ENCODE results near the gene NRP1. TPM values are rescaled to one million over a fixed set of nuclear protein-coding genes. Genes with fewer than 3 reads are reported as not detected.

Gene NRP1
- total RNA-seq, 2 experiments from 2014 or later: 0.19 to 0.44 TPM

DNA sequence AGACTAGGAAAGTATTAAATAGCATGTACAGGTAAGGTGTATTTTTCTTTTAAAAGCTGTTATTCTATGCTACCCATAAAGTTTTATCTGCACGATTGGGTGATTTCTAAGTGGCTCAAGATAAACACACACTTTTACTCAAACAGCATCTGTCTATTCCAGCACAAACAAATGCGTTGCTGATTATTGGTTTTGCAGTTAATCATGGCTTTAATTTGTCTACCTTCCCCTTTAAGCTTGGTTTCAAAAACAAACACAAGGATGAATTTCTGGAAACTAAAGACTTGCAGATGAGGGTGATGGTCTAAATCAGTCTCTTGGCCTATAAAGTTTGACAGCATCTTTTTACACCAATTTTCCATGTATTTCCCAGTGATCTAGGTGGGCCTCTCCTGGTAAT, 94.2 kb downstream of the NRP1 start:
- no peak for DNase-seq
- no peaks in the 10 kb centered on the region for H3K9me3 Mint-ChIP-seq
- no peaks in the 10 kb centered on the region for H3K36me3 Mint-ChIP-seq
- no peak overlapping the region for H3K27ac Mint-ChIP-seq
- no peak overlapping the region for H3K4me3 Mint-ChIP-seq
- H3K27me3 Mint-ChIP-seq: no peaks in the 10 kb centered on the region
- H3K4me1 Mint-ChIP-seq: peaks cover 15% of the 10 kb centered on the region

- no peak overlapping the region for H3K27ac Mint-ChIP-seq
- H3K36me3 Mint-ChIP-seq: no peaks in the 10 kb centered on the region
- no peaks in the 10 kb centered on the region for H3K9me3 Mint-ChIP-seq
- no peak overlapping the region for H3K4me3 Mint-ChIP-seq
- peaks cover 5% of the 10 kb centered on the region for H3K4me1 Mint-ChIP-seq
- no peak for DNase-seq
- no peaks in the 10 kb centered on the region for H3K27me3 Mint-ChIP-seq
These were observed 95.2 kb downstream of the NRP1 start for GRCh38 chr10:33239257-33239656.

GRCh38 chr10:33238643-33239042, 95.8 kb downstream of the NRP1 start:
- H3K27me3 Mint-ChIP-seq: no peaks in the 10 kb centered on the region
- H3K4me3 Mint-ChIP-seq: no peak overlapping the region
- no peak for DNase-seq
- no peaks in the 10 kb centered on the region for H3K9me3 Mint-ChIP-seq
- no peak overlapping the region for H3K27ac Mint-ChIP-seq
- no peaks in the 10 kb centered on the region for H3K4me1 Mint-ChIP-seq
- H3K36me3 Mint-ChIP-seq: no peaks in the 10 kb centered on the region

DNA sequence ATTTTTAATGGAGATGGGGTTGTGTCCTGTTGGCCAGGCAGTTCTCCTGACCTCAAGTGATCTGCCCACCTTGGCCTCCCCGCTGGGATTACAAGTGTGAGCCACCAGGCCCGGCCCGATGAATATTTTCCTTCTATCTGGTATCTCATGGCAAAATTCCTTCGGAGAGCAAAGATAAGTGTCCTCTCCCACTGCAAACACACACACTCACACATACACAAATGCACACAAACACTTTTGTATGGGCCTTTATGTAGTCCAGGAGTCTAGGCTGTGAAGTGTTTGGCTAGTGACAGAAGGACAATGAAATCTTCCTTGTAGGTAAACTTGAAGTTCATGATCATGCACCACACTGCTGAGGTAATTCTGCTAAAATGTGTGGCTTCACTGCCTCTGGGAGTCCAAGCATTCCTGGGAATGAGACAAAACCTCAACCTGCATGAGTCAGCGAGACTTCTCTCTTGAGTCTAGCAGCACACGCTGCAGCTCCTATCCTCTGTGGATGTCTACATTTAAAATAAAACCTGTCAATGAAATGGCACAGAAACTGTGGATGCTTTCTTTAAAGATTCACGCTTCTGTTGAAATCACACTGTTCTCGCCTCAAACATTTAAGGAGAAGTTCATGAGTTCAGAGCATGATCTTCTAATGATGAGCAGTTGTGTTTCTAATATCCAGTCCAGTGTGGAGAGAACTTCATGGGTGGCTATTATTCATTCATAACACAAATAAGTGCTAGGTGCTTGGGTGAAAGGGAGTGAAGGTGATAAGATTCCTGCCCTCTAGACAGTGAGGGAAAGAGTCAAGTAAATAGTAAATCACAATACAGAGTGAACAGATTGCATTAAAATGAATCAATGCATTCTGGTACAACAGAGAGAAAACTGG, 96.5 kb downstream of the NRP1 start:
- Mint-ChIP-seq H3K4me1 (no peaks in the 10 kb centered on the region), H3K36me3 (no peaks in the 10 kb centered on the region), H3K27me3 (no peaks in the 10 kb centered on the region), H3K4me3 (no peak overlapping the region), H3K9me3 (no peaks in the 10 kb centered on the region), H3K27ac (no peak overlapping the region)
- DNase-seq: no peak

DNA sequence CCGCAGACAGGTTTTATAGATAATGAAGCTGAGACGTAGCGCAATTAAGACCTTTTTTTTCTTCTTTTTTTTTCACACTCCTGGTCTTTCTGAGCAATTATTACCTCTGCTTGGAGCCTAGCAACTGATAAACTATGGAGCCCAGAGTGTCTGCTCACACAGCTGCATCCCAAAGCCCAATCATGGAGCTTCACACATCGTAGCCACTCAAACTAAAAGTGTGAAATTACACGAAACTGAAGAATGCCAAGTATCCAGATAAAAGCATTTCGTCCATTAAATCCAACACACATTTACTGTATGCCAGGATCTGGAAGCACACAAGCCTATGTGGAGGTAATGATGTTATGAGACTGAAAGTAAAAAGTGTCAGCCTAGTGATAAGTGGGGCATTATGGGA, 97.6 kb downstream of the NRP1 start:
- Mint-ChIP-seq H3K4me3 (no peak overlapping the region), H3K27ac (no peak overlapping the region), H3K4me1 (no peaks in the 10 kb centered on the region), H3K27me3 (no peaks in the 10 kb centered on the region), H3K36me3 (no peaks in the 10 kb centered on the region), H3K9me3 (no peaks in the 10 kb centered on the region)
- no peak for DNase-seq

DNA sequence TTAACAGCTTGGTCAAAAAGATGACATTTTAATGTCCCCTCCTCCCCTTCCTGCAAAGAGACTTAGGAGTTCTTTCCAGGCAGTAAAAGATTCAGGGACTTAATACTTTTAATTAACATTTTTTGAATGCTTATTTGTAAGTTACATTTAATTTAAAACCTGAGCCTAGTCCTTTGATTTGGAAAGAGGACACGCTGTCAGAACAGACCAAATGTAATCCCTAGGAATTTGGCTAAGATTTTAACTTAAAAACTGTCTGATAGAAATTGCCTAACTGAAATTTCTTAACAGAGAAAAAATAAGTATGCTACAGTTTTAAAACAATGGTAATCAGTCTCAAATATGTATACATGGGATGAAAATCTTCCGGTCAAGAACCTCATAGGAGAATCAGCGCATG, 98.5 kb downstream of the NRP1 start:
- Mint-ChIP-seq H3K27me3 (no peaks in the 10 kb centered on the region), H3K36me3 (no peaks in the 10 kb centered on the region), H3K27ac (no peak overlapping the region), H3K4me3 (no peak overlapping the region), H3K9me3 (no peaks in the 10 kb centered on the region), H3K4me1 (no peaks in the 10 kb centered on the region)
- DNase-seq: no peak

- Mint-ChIP-seq H3K27me3 (no peaks in the 10 kb centered on the region), H3K4me3 (no peak overlapping the region), H3K9me3 (no peaks in the 10 kb centered on the region), H3K4me1 (no peaks in the 10 kb centered on the region), H3K36me3 (no peaks in the 10 kb centered on the region), H3K27ac (no peak overlapping the region)
- DNase-seq: no peak
These were observed 99.1 kb downstream of the NRP1 start for GRCh38 chr10:33235251-33235884.

GRCh38 chr10:33234831-33235237, 99.6 kb downstream of the NRP1 start:
- H3K27ac Mint-ChIP-seq: no peak overlapping the region
- H3K27me3 Mint-ChIP-seq: no peaks in the 10 kb centered on the region
- H3K4me3 Mint-ChIP-seq: no peak overlapping the region
- H3K36me3 Mint-ChIP-seq: no peaks in the 10 kb centered on the region
- no peaks in the 10 kb centered on the region for H3K4me1 Mint-ChIP-seq
- H3K9me3 Mint-ChIP-seq: no peaks in the 10 kb centered on the region
- DNase-seq: no peak

GRCh38 chr10:33233635-33234034, 100.8 kb downstream of the NRP1 start:
- Mint-ChIP-seq H3K36me3 (no peaks in the 10 kb centered on the region), H3K9me3 (no peaks in the 10 kb centered on the region), H3K4me1 (no peaks in the 10 kb centered on the region), H3K27ac (no peak overlapping the region), H3K4me3 (no peak overlapping the region), H3K27me3 (peaks cover 5% of the 10 kb centered on the region)
- DNase-seq: no peak

GRCh38 chr10:33233221-33233620, 101.2 kb downstream of the NRP1 start:
- peaks cover 5% of the 10 kb centered on the region for H3K27me3 Mint-ChIP-seq
- no peaks in the 10 kb centered on the region for H3K36me3 Mint-ChIP-seq
- H3K4me1 Mint-ChIP-seq: no peaks in the 10 kb centered on the region
- DNase-seq: no peak
- H3K4me3 Mint-ChIP-seq: no peak overlapping the region
- no peak overlapping the region for H3K27ac Mint-ChIP-seq
- no peaks in the 10 kb centered on the region for H3K9me3 Mint-ChIP-seq

DNA sequence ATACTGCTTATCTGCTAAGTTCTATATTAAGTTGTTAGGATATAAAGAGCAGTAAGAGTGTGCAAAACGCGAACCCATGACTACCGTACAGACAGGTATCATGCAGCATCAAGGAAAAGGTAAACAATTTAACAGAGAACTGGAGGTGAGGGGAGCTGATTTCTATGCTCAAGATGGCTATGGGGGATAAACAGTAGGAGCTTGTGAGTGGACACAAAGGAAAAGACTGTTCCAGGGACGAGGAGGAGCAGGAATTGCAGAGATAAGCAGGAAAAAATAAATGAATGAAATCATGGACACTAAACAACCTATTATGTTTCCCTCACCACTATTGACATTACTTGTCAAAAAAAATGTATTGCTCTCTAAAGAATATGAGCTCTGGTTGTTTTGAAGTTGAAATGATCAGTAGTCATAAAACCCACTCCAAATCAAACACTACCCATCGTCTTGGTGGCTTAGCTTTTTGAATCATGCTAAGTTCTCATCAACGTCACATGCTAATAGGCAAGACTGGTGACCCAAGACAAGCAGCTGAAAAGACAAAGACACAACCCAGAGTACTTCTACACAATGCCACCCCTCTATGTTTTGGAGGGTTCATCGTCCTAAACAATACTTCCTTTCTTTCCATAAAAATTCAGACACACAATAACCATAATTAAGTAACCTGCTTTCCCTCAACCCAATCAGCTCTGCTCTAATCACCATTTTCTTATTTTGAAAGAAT, 102.7 kb downstream of the NRP1 start:
- Mint-ChIP-seq H3K4me1 (peaks cover 6% of the 10 kb centered on the region), H3K27ac (no peak overlapping the region), H3K4me3 (no peak overlapping the region), H3K9me3 (no peaks in the 10 kb centered on the region), H3K36me3 (no peaks in the 10 kb centered on the region), H3K27me3 (peaks cover 5% of the 10 kb centered on the region)
- no peak for DNase-seq

DNA sequence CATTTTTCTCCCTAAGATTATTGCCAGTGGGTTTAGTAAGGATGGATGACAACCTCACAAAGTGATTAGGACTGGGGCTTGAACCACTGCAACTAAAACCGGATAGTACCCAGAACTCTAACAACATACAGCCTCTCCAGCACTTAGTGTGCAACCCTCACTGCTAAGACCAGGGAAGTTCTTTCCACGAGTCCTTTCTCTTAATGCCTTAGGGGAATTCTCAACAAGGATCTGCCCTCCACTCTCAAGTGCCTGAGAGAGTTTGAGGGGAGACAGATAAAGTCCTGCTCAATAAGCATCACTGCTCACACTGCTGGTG, 104.6 kb downstream of the NRP1 start:
- Mint-ChIP-seq H3K4me1 (peaks cover 6% of the 10 kb centered on the region), H3K9me3 (no peaks in the 10 kb centered on the region), H3K27ac (no peak overlapping the region), H3K27me3 (peaks cover 5% of the 10 kb centered on the region), H3K4me3 (no peak overlapping the region), H3K36me3 (no peaks in the 10 kb centered on the region)
- DNase-seq: no peak

DNA sequence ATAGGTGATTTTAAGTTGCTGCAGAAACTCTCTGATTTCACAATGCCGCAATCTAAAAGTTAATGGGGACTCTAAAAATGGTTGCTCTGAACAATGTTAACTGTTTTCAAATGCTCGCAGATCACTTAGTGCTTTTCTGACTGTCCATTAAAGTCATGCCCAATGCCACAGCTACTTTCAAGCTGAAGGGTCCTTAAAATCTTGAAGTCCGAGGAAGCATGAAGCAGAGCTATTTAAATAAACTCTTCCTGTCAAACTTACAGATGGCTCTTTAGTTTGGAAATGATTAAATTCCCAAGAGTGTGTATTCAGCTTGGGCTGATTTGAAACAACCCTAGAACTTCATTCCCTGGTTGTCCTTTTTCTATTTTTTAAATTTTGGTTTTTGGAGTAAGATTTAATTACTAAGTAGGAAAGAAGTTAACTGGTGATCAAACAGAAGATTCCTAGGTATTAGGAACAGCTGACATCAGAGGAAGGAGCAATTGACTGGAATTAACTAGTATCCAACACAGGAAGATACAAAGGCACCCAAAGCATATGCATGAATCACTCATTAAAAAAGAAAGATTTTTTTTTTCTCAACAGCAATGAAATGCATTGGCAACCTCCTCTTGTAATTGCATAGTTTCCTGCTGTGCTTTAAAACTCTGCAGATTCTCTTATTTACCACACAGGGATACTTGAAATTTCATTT, 105.1 kb downstream of the NRP1 start:
- H3K36me3 Mint-ChIP-seq: no peaks in the 10 kb centered on the region

GRCh38 chr10:33228426-33228825, 106.0 kb downstream of the NRP1 start:
- Mint-ChIP-seq H3K9me3 (no peaks in the 10 kb centered on the region), H3K27me3 (peaks cover 5% of the 10 kb centered on the region), H3K4me1 (peaks cover 6% of the 10 kb centered on the region), H3K27ac (no peak overlapping the region), H3K4me3 (no peak overlapping the region), H3K36me3 (no peaks in the 10 kb centered on the region)
- no peak for DNase-seq

More for the DNA sequence above, 105.1 kb downstream of the NRP1 start:
- peaks cover 5% of the 10 kb centered on the region for H3K27me3 Mint-ChIP-seq
- no peak for DNase-seq
- peaks cover 6% of the 10 kb centered on the region for H3K4me1 Mint-ChIP-seq
- H3K4me3 Mint-ChIP-seq: no peak overlapping the region
- no peaks in the 10 kb centered on the region for H3K9me3 Mint-ChIP-seq
- no peak overlapping the region for H3K27ac Mint-ChIP-seq

DNA sequence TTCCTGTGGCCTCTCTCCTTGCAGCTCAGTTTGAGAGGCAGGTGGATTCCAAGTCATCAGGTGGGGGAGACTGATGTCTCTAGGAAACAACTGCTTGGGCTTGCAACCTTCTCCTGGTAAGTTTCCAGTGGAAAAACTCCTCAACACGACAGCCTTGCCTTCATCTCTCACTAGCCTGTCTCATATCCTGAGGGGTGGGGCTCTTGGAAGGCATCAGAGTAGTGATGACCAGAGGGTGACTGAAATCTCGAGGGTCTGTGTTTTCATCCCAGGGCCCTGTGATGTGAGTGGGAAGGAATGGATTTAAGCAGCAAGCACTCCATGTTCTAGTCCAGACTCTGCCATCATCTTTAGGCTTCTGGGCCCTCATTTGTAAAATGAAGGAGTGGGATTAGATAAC, 107.0 kb downstream of the NRP1 start:
- no peak overlapping the region for H3K27ac Mint-ChIP-seq
- peaks cover 5% of the 10 kb centered on the region for H3K27me3 Mint-ChIP-seq
- no peaks in the 10 kb centered on the region for H3K36me3 Mint-ChIP-seq
- H3K4me1 Mint-ChIP-seq: peaks cover 6% of the 10 kb centered on the region
- H3K4me3 Mint-ChIP-seq: no peak overlapping the region
- no peaks in the 10 kb centered on the region for H3K9me3 Mint-ChIP-seq
- DNase-seq: no peak

Data from activated naive CD8-positive, alpha-beta T cell treated with anti-CD3 and anti-CD28 coated beads for 36 hours (primary cell).